Suppressor macrophage treated with lipopolysaccharide for 4 hours (primary cell): ENCODE measurements around the gene NPC2.
A peak's percentile ranks its signal among the peaks of the same experiment; 100 is the strongest.
"Not testable (repeated sequence)": the region's sequence is repeated elsewhere in the genome, so short reads cannot be mapped to it uniquely, and the experiment has no call there.

Experiments used
- DNase-seq: peaks from one replicate; pipeline ENCODE4 v3.0.0-alpha.2; 2020

The NPC2 gene

GRCh38 chr14:74464785-74465184 is 28.3 kb downstream of the NPC2 start:
- no peak for DNase-seq

GRCh38 chr14:74463697-74464096 is 29.4 kb downstream of the NPC2 start:
- DNase-seq, result no peak

DNA sequence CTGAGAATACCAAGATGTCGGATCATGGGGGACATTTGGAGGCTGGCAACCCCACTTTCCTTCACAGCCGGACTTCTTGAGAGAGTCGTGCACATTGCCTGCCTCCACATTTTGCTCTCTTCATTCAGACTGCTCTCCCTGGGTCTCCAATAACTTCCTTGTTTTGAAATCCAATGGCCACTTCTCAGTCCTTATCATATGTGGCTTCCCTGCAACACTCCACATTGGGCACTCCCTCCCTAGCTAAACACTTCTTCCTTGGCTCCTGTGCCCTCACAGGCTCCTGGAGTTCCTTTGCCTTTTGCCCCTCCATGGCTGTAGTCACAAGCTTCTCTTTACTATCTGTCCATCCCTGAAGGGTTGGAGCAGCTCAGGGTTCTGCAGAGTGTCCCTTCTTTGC is 30.1 kb downstream of the NPC2 start:
- no peak for DNase-seq

DNA sequence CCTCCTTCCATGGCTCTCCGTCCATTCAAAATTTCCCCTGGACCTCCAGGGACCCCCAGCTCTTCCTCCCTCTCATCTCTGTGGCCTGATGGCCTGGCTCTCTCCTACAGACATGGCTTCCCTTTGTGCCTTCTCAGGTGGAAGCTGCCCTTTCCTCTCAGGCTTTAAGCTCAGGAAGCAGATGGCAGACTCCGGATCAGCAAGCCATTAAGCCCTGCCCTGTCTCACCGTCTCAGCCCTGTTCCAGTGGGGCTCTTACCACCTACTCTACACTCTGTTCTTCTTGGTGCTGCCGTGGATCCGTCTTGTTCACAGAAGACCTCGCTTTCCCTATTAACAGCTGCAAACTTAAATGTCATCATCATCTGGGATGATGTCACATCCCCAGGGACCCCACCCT is 33.1 kb downstream of the NPC2 start:
- DNase-seq, result no peak

DNA sequence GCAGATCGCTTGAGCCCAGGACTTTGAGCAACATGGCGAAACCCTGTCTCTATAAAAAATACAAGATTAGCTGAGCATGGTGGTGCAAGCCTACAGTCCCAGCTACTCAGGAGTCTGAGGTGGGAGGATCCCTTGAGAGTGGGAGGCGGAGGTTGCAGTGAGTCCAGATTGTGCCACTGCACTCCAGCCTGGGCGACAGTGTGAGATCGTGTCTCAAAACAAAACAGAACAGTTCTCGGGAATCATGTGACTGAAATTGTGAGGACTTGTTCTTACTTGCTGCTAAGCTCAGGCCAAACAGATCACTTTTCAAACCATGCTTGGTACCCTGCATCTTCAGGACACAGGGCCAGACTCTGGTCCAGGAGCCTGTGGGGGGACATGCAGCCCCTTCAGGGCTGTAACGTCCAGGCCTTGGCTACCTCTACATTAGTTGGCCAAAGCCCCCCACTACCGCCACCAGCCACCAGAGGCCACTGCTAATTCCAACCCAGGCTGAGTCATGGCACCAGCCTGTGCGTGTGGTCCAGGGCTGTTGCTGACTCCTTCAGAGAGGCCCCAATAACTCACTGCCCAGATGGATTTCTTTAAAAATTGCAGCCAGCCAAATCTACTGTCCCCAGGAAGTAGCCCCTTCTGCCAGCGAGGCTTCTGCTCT is 33.7 kb downstream of the NPC2 start:
- DNase-seq, result peak; percentile 64

DNA sequence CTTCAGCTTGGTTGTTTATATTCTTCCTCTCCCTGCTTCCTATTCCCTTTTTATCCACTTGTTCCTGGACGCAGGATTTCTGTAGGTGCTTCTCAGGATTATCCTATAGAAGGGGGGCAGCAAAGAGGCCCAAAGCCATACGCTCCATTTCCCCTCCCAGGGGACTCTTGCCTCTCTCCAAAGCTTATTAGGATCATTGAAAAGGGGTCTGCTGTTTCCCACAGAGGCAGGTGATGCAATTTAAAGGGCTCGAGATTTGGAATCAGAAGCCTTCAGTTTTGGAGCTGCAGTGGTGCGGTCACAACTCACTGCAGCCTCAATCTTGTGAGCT is 35.6 kb downstream of the NPC2 start:
- no peak for DNase-seq

GRCh38 chr14:74456684-74457564 is 36.2 kb downstream of the NPC2 start:
- no peak for DNase-seq

DNA sequence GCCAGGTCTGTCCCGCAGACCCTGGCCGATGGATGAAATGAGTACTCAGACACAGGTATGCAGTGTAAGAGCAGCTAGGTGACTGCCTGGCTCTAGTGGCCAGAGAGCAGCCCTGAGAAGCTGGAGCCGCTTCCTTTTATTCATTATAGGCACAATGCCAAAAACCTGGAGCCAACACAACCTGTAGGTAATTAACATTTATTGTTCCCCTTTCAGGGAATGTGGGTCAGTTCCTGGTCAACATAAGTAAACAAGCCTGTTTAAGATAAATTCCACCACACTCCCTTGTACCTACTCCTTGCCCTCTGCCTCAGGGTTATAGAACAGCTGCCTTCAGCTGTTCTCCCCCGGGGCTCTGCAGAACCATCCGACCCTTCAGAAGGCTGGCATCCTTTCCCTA is 38.7 kb downstream of the NPC2 start:
- DNase-seq, result not testable (repeated sequence)

DNA sequence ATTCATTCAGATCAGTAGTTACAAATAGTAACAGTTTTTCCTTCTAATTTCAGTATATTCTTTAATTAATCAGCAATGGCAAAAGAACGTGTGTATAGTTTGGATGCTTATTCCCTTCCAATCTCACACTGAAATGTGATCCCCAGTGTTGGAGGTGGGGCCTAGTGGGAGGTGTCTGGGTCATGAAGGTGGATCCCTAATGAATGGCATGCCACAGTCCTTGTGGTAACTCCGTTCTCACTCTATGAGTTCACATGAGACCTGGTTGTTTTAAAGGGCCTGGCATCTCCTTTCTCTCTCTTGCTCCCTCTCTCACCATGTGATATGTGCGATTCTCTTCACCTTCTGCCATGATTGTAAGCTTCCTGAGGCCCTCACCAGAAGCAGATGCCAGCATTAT is 48.2 kb downstream of the NPC2 start:
- DNase-seq, result no peak

DNA sequence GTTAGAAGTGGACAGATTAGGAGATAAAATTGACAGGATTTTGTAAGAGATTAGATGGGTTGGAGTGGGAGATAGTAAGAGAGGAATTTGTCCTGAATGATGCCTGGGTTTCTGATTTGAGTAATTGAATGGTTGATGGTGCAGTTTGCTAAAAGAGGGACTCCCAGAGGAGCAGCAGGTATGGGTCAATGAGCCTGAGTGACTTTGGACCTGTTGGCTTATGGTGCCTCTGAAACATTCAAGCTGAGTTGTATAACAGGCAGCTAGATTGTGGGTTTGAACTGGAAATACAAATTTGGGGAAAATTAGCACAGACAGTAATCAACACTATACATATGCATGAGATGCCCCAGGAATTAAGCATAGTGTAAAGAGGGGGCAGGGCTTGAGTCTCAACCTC is 50.3 kb downstream of the NPC2 start:
- no peak for DNase-seq

- no peak for DNase-seq
Measured at GRCh38 chr14:74441113-74441512, 52.0 kb downstream of the NPC2 start.

GRCh38 chr14:74438351-74438915 is 54.7 kb downstream of the NPC2 start:
- no peak for DNase-seq

DNA sequence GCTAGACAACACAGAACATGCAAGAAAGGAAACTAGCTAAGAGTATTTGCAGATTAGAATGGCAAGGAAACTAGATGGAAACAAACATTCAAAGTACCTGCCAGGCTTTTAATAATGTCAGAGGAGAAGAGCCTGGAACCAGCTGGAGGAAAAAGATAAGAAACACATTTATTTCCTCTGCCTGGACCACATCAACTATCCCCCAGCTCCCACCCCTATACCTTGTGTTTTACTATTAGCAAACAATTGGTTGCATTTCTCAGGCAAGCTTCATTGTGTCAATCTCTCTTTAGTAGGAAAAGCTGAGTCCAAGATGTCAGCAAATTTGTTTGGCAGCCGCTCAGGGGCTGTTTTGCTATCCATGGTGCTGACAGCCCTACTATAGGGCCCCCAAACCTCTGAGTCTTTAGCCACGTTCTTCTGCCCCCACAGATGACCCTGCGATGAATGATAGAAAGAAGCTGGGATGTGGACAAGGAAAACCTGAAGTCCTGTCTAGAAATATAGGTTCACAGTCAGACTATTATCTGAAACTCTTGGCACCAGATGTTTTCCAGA is 55.5 kb downstream of the NPC2 start:
- DNase-seq, result no peak

DNA sequence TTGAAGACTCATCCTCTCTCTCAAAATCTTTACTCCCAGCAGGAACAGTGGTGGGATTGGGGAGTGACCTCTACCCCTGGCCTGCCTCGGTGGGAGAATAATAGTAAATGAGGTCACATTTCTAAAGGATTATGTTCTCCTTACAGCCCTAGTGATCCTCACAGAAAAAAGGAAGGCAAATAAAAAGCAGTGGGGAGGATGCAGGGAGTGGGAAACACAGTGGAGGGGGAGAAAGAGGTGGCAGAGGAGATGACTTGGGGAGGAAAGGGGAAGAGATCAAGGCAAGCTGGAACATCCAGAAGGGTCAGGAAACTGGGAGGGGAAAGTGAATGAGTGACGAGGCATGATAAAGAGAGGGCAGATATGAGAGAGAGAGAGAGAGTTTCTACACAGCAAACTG is 58.8 kb downstream of the NPC2 start:
- DNase-seq, result no peak

GRCh38 chr14:74429991-74430390 is 63.1 kb downstream of the NPC2 start:
- no peak for DNase-seq
